SK-N-SH (cell line): Measurements from ENCODE around the gene EML3. TPM values are rescaled to one million over a fixed set of nuclear protein-coding genes. Genes with fewer than 3 reads are reported as not detected.

ENCODE experiments used
- CTCF ChIA-PET: fragments of 300-600, 350-600 bp; formaldehyde crosslinking; extraction: SDS; loops from one replicate; lab custom pipeline; 2021; lab: Yijun Ruan, JAX
- POLR2A ChIA-PET: fragments of 350-600 bp; sonication (Branson Sonifier 250); formaldehyde crosslinking; extraction: SDS; loops from one replicate; lab custom pipeline; 2020; ENCODE audit warnings: antibody characterized with exemption, inconsistent platforms; lab: Yijun Ruan, JAX
- DNase-seq: peaks from one replicate; pipeline ENCODE4 v3.0.0; 2012
- H2AFZ ChIP-seq: fragments of 200-600 bp; sonication (generic); 2 replicates; pipeline ENCODE4 v1.8.1; 2016; ENCODE audit warnings: antibody characterized with exemption, mild to moderate bottlenecking, low read depth
- H3F3A ChIP-seq: fragments of 200-600 bp; sonication (generic); replicated peaks from 2 replicates; pipeline ENCODE3; 2016; ENCODE audit warnings: antibody characterized with exemption, mild to moderate bottlenecking; ENCODE audit not compliant: insufficient read depth
- H3K27ac ChIP-seq, 2 experiments: fragments of 200-500 bp in 1 of 2; fragments of 200-600 bp in 1 of 2; sonication (Bioruptor generic) in 1 of 2; sonication (generic), shearing (Covaris generic) in 1 of 2; 2 replicates each; pipeline versions ENCODE4 v1.5.1 to v1.6.1; 2014 to 2016; ENCODE audit warnings: low read depth in 2 of 2, inconsistent platforms in 1 of 2, low read length in 1 of 2, mild to moderate bottlenecking in 1 of 2, mixed read lengths in 1 of 2
- H3K27me3 ChIP-seq: fragments of 200-600 bp; sonication (generic), shearing (Covaris generic); 2 replicates; pipeline ENCODE4 v1.6.1; 2016; ENCODE audit warnings: mixed run types; ENCODE audit not compliant: insufficient read depth
- H3K36me3 ChIP-seq, 2 experiments: fragments of 200-500 bp in 1 of 2; fragments of 200-600 bp in 1 of 2; sonication (Bioruptor generic) in 1 of 2; sonication (generic) in 1 of 2; replicated peaks in 1 of 2; 2 replicates each; pipeline versions ENCODE3 to v1.5.1; 2014 to 2016; ENCODE audit warnings: low read length in 1 of 2, mild to moderate bottlenecking in 1 of 2; ENCODE audit not compliant: insufficient read depth in 2 of 2, control insufficient read depth in 1 of 2
- H3K4me1 ChIP-seq, 2 experiments: fragments of 200-500 bp in 1 of 2; fragments of 200-600 bp in 1 of 2; sonication (Bioruptor generic) in 1 of 2; sonication (generic), shearing (Covaris generic) in 1 of 2; 2 replicates each; pipeline versions ENCODE4 v1.5.1 to v1.6.1; 2014 to 2016; ENCODE audit warnings: low read depth in 1 of 2, low read length in 1 of 2, mixed run types in 1 of 2; ENCODE audit not compliant: insufficient read depth in 2 of 2, control insufficient read depth in 1 of 2
- H3K4me2 ChIP-seq: fragments of 200-600 bp; sonication (generic), shearing (Covaris generic); 2 replicates; pipeline ENCODE4 v1.6.1; 2017; ENCODE audit warnings: mixed run types
- H3K4me3 ChIP-seq, 2 experiments: fragments of 200-500 bp in 1 of 2; fragments of 200-600 bp in 1 of 2; sonication (Bioruptor generic) in 1 of 2; sonication (generic), shearing (Covaris generic) in 1 of 2; 2 replicates each; pipeline versions ENCODE4 v1.5.1 to v1.8.1; 2014 to 2016; ENCODE audit warnings: low read depth in 2 of 2, inconsistent platforms in 1 of 2, low read length in 1 of 2, mild to moderate bottlenecking in 1 of 2, mixed read lengths in 1 of 2, moderate library complexity in 1 of 2
- H3K79me2 ChIP-seq: fragments of 200-600 bp; sonication (generic); 2 replicates; pipeline ENCODE4 v1.8.1; 2017; ENCODE audit warnings: mild to moderate bottlenecking; ENCODE audit not compliant: insufficient read depth
- H3K9ac ChIP-seq: fragments of 200-600 bp; sonication (generic); 2 replicates; pipeline ENCODE4 v1.6.1; 2017; ENCODE audit warnings: mixed run types
- H3K9me2 ChIP-seq: fragments of 200-600 bp; sonication (generic); 2 replicates; pipeline ENCODE4 v1.6.1; 2017; ENCODE audit warnings: mixed run types
- H3K9me3 ChIP-seq: fragments of 200-600 bp; sonication (generic); 2 replicates; pipeline ENCODE4 v1.6.1; 2017; ENCODE audit warnings: mixed run types, mild to moderate bottlenecking, moderate library complexity
- H4K20me1 ChIP-seq: fragments of 200-600 bp; sonication (generic); 2 replicates; pipeline ENCODE4 v1.6.1; 2017; ENCODE audit warnings: mild to moderate bottlenecking, mixed run types; ENCODE audit not compliant: insufficient read depth
- ELF1 ChIP-seq: IDR thresholded peaks from 2 replicates; pipeline ENCODE4 v1.4.0; 2012
- EP300 ChIP-seq, 2 experiments: IDR thresholded peaks; 2 replicates each; pipeline versions ENCODE4 v1.4.0 to v1.6.1; 2012; ENCODE audit warnings: borderline replicate concordance in 1 of 2, low read depth in 1 of 2, low read length in 1 of 2
- FOSL2 ChIP-seq: IDR thresholded peaks from 2 replicates; pipeline ENCODE4 v1.4.0; 2012; ENCODE audit warnings: low read depth, mild to moderate bottlenecking, moderate library complexity, borderline replicate concordance
- FOXM1 ChIP-seq: IDR thresholded peaks from 2 replicates; pipeline ENCODE4 v1.4.0; 2012; ENCODE audit warnings: low read depth, mild to moderate bottlenecking
- GABPA ChIP-seq: IDR thresholded peaks from 2 replicates; pipeline ENCODE4 v1.4.0; 2012; ENCODE audit warnings: low read depth, mild to moderate bottlenecking
- JUND ChIP-seq: IDR thresholded peaks from 2 replicates; pipeline ENCODE4 v1.4.0; 2012
- MAX ChIP-seq: IDR thresholded peaks from 2 replicates; pipeline ENCODE4 v1.4.0; 2012; ENCODE audit warnings: low read depth
- NRF1 ChIP-seq: IDR thresholded peaks from 2 replicates; pipeline ENCODE4 v1.6.1; 2012; ENCODE audit warnings: low read depth, mild to moderate bottlenecking, low read length
- POLR2AphosphoS5 ChIP-seq: IDR thresholded peaks from 2 replicates; pipeline ENCODE4 v1.6.1; 2012; ENCODE audit warnings: low read depth, low read length
- RFX5 ChIP-seq: IDR thresholded peaks from 2 replicates; pipeline ENCODE4 v1.6.1; 2012; ENCODE audit warnings: mild to moderate bottlenecking, improper control_type of control experiment, low read length
- RXRA ChIP-seq: IDR thresholded peaks from 2 replicates; pipeline ENCODE4 v1.4.0; 2012; ENCODE audit warnings: low read depth, mild to moderate bottlenecking, borderline replicate concordance
- SIN3A ChIP-seq: IDR thresholded peaks from 2 replicates; pipeline ENCODE4 v1.6.1; 2012; ENCODE audit warnings: low read depth, mild to moderate bottlenecking, low read length, moderate library complexity, borderline replicate concordance
- TEAD4 ChIP-seq: IDR thresholded peaks from 2 replicates; pipeline ENCODE4 v1.4.0; 2012; ENCODE audit warnings: mild to moderate bottlenecking, borderline replicate concordance; ENCODE audit not compliant: insufficient read depth
- YY1 ChIP-seq: IDR thresholded peaks from 2 replicates; pipeline ENCODE4 v1.4.0; 2012; ENCODE audit warnings: low read depth, mild to moderate bottlenecking
- WGBS: methylation state at CpG from one replicate; pipeline ENCODE4 v1.1.6; 2017; ENCODE audit warnings: low lambda C conversion rate; 5-methylcytosine and 5-hydroxymethylcytosine counted together
- polyA plus RNA-seq, 3 experiments: library from polyadenylated mRNA; depleted of rRNA; stranded (reverse); fragments of >200 nt; gene quantifications; 2 replicates each; pipeline ENCODE4 v1.2.3, GENCODE V29; 2012
- TF ChIP-seq, protein P1 (sequence below): IDR thresholded peaks from 2 replicates; pipeline ENCODE4 v1.6.1; 2012; ENCODE audit warnings: mild to moderate bottlenecking, low read depth, low read length, moderate library complexity
- TF ChIP-seq, protein P2 (sequence below): IDR thresholded peaks from 2 replicates; pipeline ENCODE4 v1.4.0; 2012; ENCODE audit warnings: low read depth, borderline replicate concordance
- TF ChIP-seq, protein P3 (sequence below): IDR thresholded peaks from 2 replicates; pipeline ENCODE4 v1.4.0; 2012; ENCODE audit warnings: low read depth, borderline replicate concordance

EML3 gene
- polyA plus RNA-seq, 1 of the 3 experiments (the other 2 are of a cell fraction) = 43.0 TPM

DNA sequence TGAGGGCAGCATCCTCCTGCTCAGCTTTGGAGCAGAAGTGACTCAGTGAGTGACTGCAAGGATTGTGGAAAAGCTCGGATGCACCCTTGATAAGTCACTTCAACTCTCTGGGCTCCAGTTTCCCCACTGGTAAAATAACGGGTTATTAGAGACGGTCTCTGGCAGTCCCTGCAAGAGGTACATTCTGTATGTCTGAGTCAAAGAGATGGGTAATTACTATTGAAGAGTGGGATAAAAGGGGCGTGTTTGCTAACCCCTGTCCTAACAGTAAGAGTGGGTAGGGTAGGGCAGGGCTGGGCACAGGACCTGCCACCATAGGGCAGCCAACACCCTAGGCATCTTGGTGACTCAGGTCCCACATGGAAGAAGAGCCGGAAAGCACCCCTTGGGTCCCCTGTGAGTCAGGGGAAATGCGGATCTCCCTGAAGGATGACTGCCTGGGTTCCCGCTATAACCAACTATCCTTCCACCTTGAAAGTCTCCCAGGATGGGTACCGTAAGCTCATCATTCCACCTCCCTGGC, 58.7 kb downstream of the EML3 start (continued):
- TF ChIP-seq, protein P1, sequence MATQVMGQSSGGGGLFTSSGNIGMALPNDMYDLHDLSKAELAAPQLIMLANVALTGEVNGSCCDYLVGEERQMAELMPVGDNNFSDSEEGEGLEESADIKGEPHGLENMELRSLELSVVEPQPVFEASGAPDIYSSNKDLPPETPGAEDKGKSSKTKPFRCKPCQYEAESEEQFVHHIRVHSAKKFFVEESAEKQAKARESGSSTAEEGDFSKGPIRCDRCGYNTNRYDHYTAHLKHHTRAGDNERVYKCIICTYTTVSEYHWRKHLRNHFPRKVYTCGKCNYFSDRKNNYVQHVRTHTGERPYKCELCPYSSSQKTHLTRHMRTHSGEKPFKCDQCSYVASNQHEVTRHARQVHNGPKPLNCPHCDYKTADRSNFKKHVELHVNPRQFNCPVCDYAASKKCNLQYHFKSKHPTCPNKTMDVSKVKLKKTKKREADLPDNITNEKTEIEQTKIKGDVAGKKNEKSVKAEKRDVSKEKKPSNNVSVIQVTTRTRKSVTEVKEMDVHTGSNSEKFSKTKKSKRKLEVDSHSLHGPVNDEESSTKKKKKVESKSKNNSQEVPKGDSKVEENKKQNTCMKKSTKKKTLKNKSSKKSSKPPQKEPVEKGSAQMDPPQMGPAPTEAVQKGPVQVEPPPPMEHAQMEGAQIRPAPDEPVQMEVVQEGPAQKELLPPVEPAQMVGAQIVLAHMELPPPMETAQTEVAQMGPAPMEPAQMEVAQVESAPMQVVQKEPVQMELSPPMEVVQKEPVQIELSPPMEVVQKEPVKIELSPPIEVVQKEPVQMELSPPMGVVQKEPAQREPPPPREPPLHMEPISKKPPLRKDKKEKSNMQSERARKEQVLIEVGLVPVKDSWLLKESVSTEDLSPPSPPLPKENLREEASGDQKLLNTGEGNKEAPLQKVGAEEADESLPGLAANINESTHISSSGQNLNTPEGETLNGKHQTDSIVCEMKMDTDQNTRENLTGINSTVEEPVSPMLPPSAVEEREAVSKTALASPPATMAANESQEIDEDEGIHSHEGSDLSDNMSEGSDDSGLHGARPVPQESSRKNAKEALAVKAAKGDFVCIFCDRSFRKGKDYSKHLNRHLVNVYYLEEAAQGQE = no peak

DNA sequence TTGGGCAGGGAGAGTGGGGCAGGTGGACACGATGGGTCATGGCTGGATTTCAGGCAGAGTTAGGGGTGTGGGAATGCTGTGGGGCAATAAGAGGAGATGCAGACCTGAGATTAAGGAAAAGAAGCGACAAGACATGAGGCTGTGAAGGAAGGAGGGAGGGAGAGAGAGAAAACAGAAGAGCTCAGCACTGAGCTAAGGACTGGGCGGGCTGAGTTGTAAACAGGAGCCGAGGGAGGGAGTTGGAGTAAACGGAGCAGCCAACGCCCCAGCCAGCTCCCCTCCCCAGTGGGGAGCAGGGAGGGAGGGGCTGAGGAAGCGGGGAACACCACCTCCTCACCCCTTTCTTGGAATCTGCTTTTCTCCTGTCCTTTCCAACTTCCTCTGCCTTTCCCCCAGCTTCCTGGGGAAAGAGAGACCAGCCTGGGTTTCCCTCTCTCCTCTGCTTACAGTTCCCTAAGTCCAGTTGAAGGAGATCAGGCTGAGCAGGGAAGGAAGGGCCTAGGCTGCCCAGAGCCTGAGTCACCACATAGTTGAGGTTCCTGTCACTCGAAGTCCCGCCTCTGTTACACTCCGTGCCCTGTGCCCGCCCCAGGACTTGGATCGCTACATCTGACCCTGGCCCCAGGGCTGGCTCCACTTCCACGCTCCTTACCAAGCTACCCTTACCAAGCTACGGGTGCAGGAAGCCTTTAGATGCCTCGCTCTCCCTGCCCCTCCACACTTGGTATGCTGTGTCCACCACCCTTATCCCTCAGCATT, 59.3 kb downstream of the EML3 start:
- peaks cover 71% of the 10 kb centered on the region for H3F3A ChIP-seq
- peaks cover 3 to 8% of the 10 kb centered on the region in 2 experiments for H3K36me3 ChIP-seq
- no peaks in the 10 kb centered on the region for H4K20me1 ChIP-seq
- H3K27ac ChIP-seq = peak overlapping the region; percentile 67 to 97
- H3K9ac ChIP-seq = peak overlapping the region; percentile 82
- no peak overlapping the region for H2AFZ ChIP-seq
- peak overlapping the region; percentile 85 for H3K4me2 ChIP-seq
- H3K79me2 ChIP-seq = peaks cover 25% of the 10 kb centered on the region; the same call in 1 of the 2 replicates
- peak overlapping the region; percentile 12 to 56; a peak in 3 of 4 replicates for H3K4me3 ChIP-seq
- no peaks in the 10 kb centered on the region for H3K9me2 ChIP-seq
- DNase-seq = no peak
- H3K9me3 ChIP-seq = no peaks in the 10 kb centered on the region
- POLR2A ChIA-PET = interaction anchor here (1.2 kb wide), 2 partner anchors 20 to 49 kb away, joined by 3 read pairs; no protein-coding TSS in a partner anchor
- CTCF ChIA-PET = interaction anchor here (0.6 to 11.8 kb wide), 6 partner anchors 9 to 468 kb away, joined by 3 to 90 read pairs (median 8); no protein-coding TSS in a partner anchor
- peaks cover 38 to 57% of the 10 kb centered on the region in 2 experiments for H3K4me1 ChIP-seq
- WGBS = 12% methylated on average over 13 of the region's 15 CpGs
- no peaks in the 10 kb centered on the region for H3K27me3 ChIP-seq
- 0 out of 2 replicates have a peak, but pooled peaks have one; percentile 8 for TF ChIP-seq YY1
- 0 out of 2 replicates have a peak, but pooled peaks have one; percentile 79 for TF ChIP-seq SIN3A
- 0 out of 2 replicates have a peak, but pooled peaks have one; percentile 20 for TF ChIP-seq FOXM1
- peak; percentile 88 for TF ChIP-seq FOSL2
- TF ChIP-seq EP300 (IDR thresholded peaks at IDR 0.05; ENCODE audit: borderline replicate concordance in 1 of 2, low read depth in 1 of 2, low read length in 1 of 2) = peak in 1 of 2 experiments; percentile 91; a peak in 2 of 4 replicates
- TF ChIP-seq, protein P1 = peak; percentile 33; the same call in 1 of the 2 replicates
- TF ChIP-seq, protein P2, sequence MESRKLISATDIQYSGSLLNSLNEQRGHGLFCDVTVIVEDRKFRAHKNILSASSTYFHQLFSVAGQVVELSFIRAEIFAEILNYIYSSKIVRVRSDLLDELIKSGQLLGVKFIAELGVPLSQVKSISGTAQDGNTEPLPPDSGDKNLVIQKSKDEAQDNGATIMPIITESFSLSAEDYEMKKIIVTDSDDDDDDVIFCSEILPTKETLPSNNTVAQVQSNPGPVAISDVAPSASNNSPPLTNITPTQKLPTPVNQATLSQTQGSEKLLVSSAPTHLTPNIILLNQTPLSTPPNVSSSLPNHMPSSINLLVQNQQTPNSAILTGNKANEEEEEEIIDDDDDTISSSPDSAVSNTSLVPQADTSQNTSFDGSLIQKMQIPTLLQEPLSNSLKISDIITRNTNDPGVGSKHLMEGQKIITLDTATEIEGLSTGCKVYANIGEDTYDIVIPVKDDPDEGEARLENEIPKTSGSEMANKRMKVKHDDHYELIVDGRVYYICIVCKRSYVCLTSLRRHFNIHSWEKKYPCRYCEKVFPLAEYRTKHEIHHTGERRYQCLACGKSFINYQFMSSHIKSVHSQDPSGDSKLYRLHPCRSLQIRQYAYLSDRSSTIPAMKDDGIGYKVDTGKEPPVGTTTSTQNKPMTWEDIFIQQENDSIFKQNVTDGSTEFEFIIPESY = peak; percentile 89; the same call in 1 of the 2 replicates
- TF ChIP-seq RFX5 = 0 out of 2 replicates have a peak, but pooled peaks have one; percentile 30
- peak; percentile 78 for TF ChIP-seq JUND
- no peak; the same call in 1 of the 2 replicates for TF ChIP-seq RXRA
- TF ChIP-seq, protein P3, sequence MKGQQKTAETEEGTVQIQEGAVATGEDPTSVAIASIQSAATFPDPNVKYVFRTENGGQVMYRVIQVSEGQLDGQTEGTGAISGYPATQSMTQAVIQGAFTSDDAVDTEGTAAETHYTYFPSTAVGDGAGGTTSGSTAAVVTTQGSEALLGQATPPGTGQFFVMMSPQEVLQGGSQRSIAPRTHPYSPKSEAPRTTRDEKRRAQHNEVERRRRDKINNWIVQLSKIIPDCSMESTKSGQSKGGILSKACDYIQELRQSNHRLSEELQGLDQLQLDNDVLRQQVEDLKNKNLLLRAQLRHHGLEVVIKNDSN = no peak
- TF ChIP-seq GABPA = no peak
- TF ChIP-seq POLR2AphosphoS5 = peak; percentile 64
- no peak for TF ChIP-seq NRF1
- peak; percentile 72; the same call in 1 of the 2 replicates for TF ChIP-seq TEAD4
- TF ChIP-seq ELF1 = 0 out of 2 replicates have a peak, but pooled peaks have one; percentile 37
- peak; percentile 10 for TF ChIP-seq MAX
